Bladder microvascular endothelial cell (primary cell): ENCODE data around the gene OR1F1. TPM values are rescaled to one million over a fixed set of nuclear protein-coding genes. Genes with fewer than 3 reads are reported as not detected.

ENCODE experiments used
- total RNA-seq: library from RNA; depleted of rRNA; stranded (reverse); fragments of >200 nt; gene quantifications from 2 replicates; pipeline ENCODE4 v1.2.3, GENCODE V29; 2014

Gene OR1F1
- not detected in 2 replicates for total RNA-seq

DNA sequence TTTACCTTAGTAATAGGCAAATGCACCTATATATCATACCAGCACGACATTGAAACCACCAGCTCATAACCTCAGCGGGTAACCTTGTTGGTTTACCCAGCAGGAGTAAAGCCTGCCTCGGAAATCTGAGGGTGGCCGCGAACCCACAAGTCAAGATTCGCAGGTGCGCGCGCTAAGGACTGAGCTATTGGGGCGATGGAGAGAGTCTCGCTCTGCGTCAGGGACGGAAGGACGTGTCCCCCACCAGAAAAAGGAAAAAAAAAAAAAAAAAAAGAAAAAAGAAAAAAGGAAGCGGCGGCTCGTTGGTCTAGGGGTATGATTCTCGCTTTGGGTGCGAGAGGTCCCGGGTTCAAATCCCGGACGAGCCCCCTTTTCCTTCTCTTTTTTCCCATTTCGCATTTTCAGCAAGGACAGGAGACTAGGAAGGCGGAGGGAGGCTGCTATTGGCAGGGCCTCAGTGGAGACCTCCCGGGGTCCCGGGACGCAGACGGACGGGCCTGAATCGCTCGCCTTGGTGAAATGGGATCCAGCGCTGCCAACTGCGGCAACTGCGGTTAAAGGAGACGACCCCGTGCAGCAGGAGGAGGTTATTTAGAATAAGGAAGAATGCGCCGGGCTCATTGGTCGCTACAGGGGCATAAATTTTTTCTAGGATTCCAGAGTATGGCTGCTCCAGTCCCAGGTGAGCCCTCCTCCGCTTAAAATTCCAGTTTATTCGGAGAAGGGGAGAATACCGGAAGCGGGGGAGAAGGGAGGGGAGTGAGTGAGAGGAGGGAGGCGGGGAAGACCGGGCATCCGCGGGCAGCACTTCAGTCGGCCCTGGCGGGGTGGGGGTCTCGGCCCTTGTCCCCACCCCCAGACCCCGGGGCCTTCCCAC, at the start of gene OR1F1:
Gene OR1F1 (plus strand): TSS at position 407 of the 877 bp plus-strand sequence.

DNA sequence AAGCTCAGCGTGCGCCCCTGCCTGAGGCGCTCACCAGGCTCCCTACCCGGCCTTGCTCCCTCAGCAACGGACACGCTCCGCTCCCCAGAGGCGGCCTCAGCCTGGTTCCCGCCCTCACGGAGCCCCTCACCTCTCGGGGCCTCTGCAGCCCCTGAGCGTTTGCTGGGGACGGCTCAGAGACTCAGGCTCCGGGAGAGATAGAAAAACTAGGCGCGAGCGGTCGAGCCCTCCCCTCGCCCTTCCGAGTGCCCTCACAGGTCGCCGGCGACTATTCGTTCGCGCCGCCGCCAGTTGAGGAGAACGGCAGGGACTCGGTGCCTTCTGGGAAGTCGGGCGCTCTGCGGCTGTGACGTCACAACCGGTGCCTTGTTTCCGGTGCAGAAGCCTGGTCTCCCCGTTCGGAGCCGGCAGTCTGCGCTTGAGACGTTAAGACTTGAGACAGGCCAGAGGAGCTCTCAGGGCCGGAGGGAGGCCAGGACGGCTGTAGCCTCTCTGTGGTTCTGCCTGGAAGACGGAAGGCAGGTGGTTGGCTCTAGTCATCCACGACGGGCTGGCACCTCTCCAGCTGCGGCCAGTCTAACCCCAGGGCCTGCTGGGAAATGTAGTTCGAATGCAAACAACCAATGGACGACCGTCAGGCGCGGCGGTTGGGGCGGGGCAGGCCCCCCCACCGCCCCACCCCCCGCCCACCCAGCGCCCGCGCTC, 47.0 kb downstream of the OR1F1 start, which contains the start of gene ZNF200:
Gene ZNF200 (minus strand): TSS at position 302 of the 705 bp plus-strand sequence. CDS start 1,403 bp downstream, outside the sequence.

Other genes starting within 250 kb of the OR1F1 start
- gene KREMEN2, start 223.9 kb upstream of the OR1F1 start, total RNA-seq, result not detected in 2 replicates
- gene PAQR4, start 218.9 kb upstream of the OR1F1 start, total RNA-seq, result 11.3 and 13.3 TPM in 2 replicates
- 5.0 and 6.6 TPM in 2 replicates for gene PKMYT1, start 207.8 kb upstream of the OR1F1 start, total RNA-seq
- gene CLDN9, start 175.3 kb upstream of the OR1F1 start, total RNA-seq, result not detected in 2 replicates
- gene CLDN6, start 170.0 kb upstream of the OR1F1 start, total RNA-seq, result 0.25 TPM in 1 of 2 replicates, not detected in the other
- gene TNFRSF12A, start 167.8 kb upstream of the OR1F1 start, total RNA-seq, result 61.0 and 186 TPM in 2 replicates
- gene HCFC1R1, start 164.3 kb upstream of the OR1F1 start, total RNA-seq, result 3.8 and 6.0 TPM in 2 replicates
- 18.6 and 24.1 TPM in 2 replicates for gene THOC6, start 164.2 kb upstream of the OR1F1 start, total RNA-seq
- gene BICDL2, start 151.3 kb upstream of the OR1F1 start, total RNA-seq, result not detected in 2 replicates
- under 0.01 and 0.06 TPM in 2 replicates for gene MMP25, start 141.6 kb upstream of the OR1F1 start, total RNA-seq
- gene IL32, start 122.6 kb upstream of the OR1F1 start, total RNA-seq, result 105 and 319 TPM in 2 replicates
- not detected in 2 replicates for gene ZSCAN10, start 88.9 kb upstream of the OR1F1 start, total RNA-seq
- gene ZNF205, start 75.6 kb upstream of the OR1F1 start, total RNA-seq, result 15.6 and 27.2 TPM in 2 replicates
- 4.2 and 7.5 TPM in 2 replicates for gene ZNF213, start 53.2 kb upstream of the OR1F1 start, total RNA-seq
- 8.4 and 11.0 TPM in 2 replicates for gene ZNF200, start 47.0 kb downstream of the OR1F1 start, total RNA-seq
- 0.13 TPM in 1 of 2 replicates, not detected in the other for gene MEFV, start 68.4 kb downstream of the OR1F1 start, total RNA-seq
- 30.6 and 45.6 TPM in 2 replicates for gene ZNF263, start 95.3 kb downstream of the OR1F1 start, total RNA-seq
- gene TIGD7, start 117.2 kb downstream of the OR1F1 start, total RNA-seq, result 2.6 and 3.7 TPM in 2 replicates
- gene ZNF75A, start 117.3 kb downstream of the OR1F1 start, total RNA-seq, result 13.4 and 23.4 TPM in 2 replicates
- gene OR2C1, start 167.7 kb downstream of the OR1F1 start, total RNA-seq, result not detected in 2 replicates
- 6.0 and 8.9 TPM in 2 replicates for gene ZSCAN32, start 212.8 kb downstream of the OR1F1 start, total RNA-seq
- 4.8 and 4.9 TPM in 2 replicates for gene ZNF174, start 213.0 kb downstream of the OR1F1 start, total RNA-seq